ENCODE measurements around the gene GANC. TPM values are rescaled to one million over a fixed set of nuclear protein-coding genes. Genes with fewer than 3 reads are reported as not detected.

Gene GANC
- total RNA-seq, 1 donor from 2014 or later: 17.8 TPM

DNA sequence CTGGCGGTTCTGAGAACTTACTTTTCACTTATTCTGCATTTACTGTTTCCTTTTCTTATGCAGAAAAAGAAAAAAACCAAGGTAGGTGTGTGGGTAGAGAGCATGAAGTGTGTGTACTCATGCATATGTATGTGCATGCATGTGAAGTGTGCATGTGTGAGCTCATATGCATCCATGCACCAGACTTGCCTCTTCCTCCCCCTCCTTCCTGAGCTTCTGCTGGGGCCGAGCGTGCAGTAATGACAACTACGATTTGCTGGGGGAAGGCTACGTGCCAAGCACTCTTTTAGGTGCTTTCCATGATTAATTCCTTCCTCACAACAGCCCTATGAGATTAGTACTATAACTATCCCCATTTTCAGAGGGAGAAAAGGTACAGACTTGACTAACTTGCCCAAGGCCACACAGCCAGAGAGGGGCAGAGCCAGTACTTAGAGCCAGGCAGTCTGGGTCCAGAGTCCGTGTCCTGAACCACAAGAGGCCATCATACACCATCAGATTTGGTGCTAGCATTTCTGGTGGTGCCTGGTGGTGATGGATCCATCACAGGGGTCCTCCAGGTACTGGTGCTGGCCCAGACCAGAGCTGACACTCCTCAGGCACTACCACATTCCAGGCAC lies 133.0 kb downstream of the GANC start:
- DNase-seq: no peak
- TF ChIP-seq, protein P1, sequence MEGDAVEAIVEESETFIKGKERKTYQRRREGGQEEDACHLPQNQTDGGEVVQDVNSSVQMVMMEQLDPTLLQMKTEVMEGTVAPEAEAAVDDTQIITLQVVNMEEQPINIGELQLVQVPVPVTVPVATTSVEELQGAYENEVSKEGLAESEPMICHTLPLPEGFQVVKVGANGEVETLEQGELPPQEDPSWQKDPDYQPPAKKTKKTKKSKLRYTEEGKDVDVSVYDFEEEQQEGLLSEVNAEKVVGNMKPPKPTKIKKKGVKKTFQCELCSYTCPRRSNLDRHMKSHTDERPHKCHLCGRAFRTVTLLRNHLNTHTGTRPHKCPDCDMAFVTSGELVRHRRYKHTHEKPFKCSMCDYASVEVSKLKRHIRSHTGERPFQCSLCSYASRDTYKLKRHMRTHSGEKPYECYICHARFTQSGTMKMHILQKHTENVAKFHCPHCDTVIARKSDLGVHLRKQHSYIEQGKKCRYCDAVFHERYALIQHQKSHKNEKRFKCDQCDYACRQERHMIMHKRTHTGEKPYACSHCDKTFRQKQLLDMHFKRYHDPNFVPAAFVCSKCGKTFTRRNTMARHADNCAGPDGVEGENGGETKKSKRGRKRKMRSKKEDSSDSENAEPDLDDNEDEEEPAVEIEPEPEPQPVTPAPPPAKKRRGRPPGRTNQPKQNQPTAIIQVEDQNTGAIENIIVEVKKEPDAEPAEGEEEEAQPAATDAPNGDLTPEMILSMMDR (IDR thresholded peaks at IDR 0.05; ENCODE audit: partially characterized antibody, unreplicated experiment): no peak
- Mint-ChIP-seq H3K27me3 (ENCODE audit: unreplicated experiment) (peaks cover 1% of the 10 kb centered on the region), H3K9me3 (ENCODE audit: unreplicated experiment) (peaks cover 5% of the 10 kb centered on the region), H3K27ac (ENCODE audit: unreplicated experiment) (no peak overlapping the region), H3K36me3 (ENCODE audit: unreplicated experiment) (no peaks in the 10 kb centered on the region), H3K4me1 (ENCODE audit: low read depth, unreplicated experiment) (no peaks in the 10 kb centered on the region), H3K4me3 (ENCODE audit: unreplicated experiment) (no peak overlapping the region)

Other genes with a start within 250 kb of the GANC start
- gene PLA2G4D, start 178.6 kb upstream of the GANC start, total RNA-seq (ENCODE audit: unreplicated experiment): not detected
- gene PLA2G4F, start 116.6 kb upstream of the GANC start, total RNA-seq (ENCODE audit: unreplicated experiment): not detected
- gene VPS39, start 64.9 kb upstream of the GANC start, total RNA-seq (ENCODE audit: unreplicated experiment): 94.4 TPM
- 41.1 TPM for gene TMEM87A, start 232 bp downstream of the GANC start, total RNA-seq (ENCODE audit: unreplicated experiment)
- gene CAPN3, start 86.3 kb downstream of the GANC start, total RNA-seq (ENCODE audit: unreplicated experiment): 1.8 TPM
- gene ZNF106, start 217.9 kb downstream of the GANC start, total RNA-seq (ENCODE audit: unreplicated experiment): 37.2 TPM
- gene SNAP23, start 222.4 kb downstream of the GANC start, total RNA-seq (ENCODE audit: unreplicated experiment): 15.2 TPM